ENCODE measurements around the gene CDHR3.
"Not testable (repeated sequence)": the region's sequence is repeated elsewhere in the genome, so short reads cannot be mapped to it uniquely, and the experiment has no call there.

CDHR3 gene

DNA sequence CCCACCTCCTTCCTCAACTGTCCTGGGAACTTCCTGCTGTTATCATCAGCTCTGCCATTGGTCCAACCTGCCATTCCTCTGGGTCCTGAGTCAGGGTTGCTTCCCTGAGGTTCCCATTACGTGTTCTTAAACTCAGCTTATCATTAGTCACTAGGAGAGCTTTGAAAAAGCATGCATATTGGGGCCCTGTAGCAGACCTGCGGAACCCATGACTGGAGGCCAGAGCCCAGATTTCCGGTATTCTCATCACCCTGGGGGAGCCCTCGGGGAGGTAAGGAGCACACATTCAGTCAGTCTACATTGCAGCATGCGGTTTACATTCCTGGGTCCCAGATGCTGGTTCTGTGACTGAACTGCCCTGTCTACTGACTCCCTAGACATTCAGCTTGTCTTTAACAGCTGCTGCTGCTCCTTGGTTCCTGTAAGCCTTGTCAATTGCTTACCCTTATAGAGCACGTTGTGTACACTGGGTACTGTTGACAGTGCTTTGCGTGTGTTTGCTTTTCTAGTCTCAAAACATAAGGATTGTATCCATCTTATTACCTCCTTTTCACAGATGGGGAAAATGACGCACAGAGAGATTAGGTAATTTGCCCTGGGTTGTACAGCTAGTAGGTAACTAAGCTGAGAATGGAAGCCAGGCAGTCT, 12.8 kb downstream of the CDHR3 start:
- H3K27ac ChIP-seq = no peak overlapping the region
- no peak for DNase-seq (ENCODE audit: low read depth, low spot score)
- no peaks in the 10 kb centered on the region for H3K36me3 ChIP-seq (ENCODE audit: insufficient read depth, low read length)
- H3K9me3 ChIP-seq (ENCODE audit: low read depth, low read length) = no peaks in the 10 kb centered on the region
- TF ChIP-seq FOXP2 (optimal IDR thresholded peaks at IDR 0.05; ENCODE audit: control extremely low read depth, extremely low read length, insufficient read depth) (no peak), POLR2AphosphoS5 (IDR thresholded peaks at IDR 0.05; ENCODE audit: borderline replicate concordance, low read depth, low read length) (no peak), EZH2 (IDR thresholded peaks at IDR 0.05) (no peak)
- H3K4me3 ChIP-seq = no peak overlapping the region
- no peak overlapping the region for H3K9ac ChIP-seq (ENCODE audit: insufficient read length)

GRCh38 chr7:105976868-105977267, 13.8 kb downstream of the CDHR3 start:
- Histone ChIP-seq H3K4me3 (no peak overlapping the region), H3K36me3 (ENCODE audit: insufficient read depth, low read length) (no peaks in the 10 kb centered on the region), H3K9me3 (ENCODE audit: low read depth, low read length) (no peaks in the 10 kb centered on the region), H3K27ac (no peak overlapping the region), H3K9ac (ENCODE audit: insufficient read length) (no peak overlapping the region)
- no peak for DNase-seq (ENCODE audit: low read depth, low spot score)
- TF ChIP-seq EZH2 (IDR thresholded peaks at IDR 0.05) (no peak), POLR2AphosphoS5 (IDR thresholded peaks at IDR 0.05; ENCODE audit: borderline replicate concordance, low read depth, low read length) (no peak), FOXP2 (optimal IDR thresholded peaks at IDR 0.05; ENCODE audit: control extremely low read depth, extremely low read length, insufficient read depth) (no peak)

DNA sequence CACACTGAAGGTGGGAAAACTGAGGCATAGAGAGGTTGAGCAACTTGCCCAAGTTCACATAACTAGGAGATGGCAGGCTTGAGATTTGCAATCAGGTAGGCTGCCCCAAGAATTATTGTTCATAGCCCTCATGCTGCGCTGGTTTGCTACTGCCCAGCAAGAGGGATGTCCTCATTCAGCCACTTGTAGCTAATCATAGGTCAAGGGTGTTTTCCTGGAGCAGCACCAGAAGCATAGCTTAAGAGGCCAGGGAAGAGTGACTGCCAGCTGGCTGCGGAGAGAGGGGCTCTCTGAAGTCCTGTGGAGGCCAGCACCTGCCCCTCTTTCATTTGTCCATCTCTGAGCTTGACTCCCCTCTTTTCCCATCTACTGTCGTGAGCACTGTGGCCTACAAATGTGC, 15.0 kb downstream of the CDHR3 start:
- H3K27ac ChIP-seq = no peak overlapping the region
- no peak for DNase-seq (ENCODE audit: low read depth, low spot score)
- no peaks in the 10 kb centered on the region for H3K36me3 ChIP-seq (ENCODE audit: insufficient read depth, low read length)
- no peaks in the 10 kb centered on the region for H3K9me3 ChIP-seq (ENCODE audit: low read depth, low read length)
- no peak overlapping the region for H3K4me3 ChIP-seq
- H3K9ac ChIP-seq (ENCODE audit: insufficient read length) = no peak overlapping the region
- TF ChIP-seq EZH2 (IDR thresholded peaks at IDR 0.05) (no peak), POLR2AphosphoS5 (IDR thresholded peaks at IDR 0.05; ENCODE audit: borderline replicate concordance, low read depth, low read length) (no peak), FOXP2 (optimal IDR thresholded peaks at IDR 0.05; ENCODE audit: control extremely low read depth, extremely low read length, insufficient read depth) (no peak)

DNA sequence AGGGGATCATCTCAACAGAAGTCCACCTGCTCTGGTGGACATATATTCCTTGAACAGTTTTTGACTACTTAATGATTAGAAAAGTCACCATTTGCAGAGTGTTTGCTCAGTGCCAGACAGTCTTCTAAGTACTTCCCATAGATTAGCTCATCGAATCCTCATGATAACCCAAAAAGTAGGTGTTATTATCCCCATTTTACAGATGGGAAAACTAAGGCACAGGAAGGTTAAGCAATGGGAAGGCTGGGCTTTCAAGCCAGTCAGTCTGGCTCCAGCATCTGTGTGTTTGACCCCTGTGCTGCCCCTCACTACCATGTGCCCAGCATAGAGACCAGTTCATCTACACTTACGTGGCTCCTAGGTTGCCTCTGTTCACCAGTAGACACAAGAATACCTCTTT, 15.9 kb downstream of the CDHR3 start:
- no peak for TF ChIP-seq FOXP2 (optimal IDR thresholded peaks at IDR 0.05; ENCODE audit: control extremely low read depth, extremely low read length, insufficient read depth)
- TF ChIP-seq EZH2 (IDR thresholded peaks at IDR 0.05) = no peak
- TF ChIP-seq POLR2AphosphoS5 (IDR thresholded peaks at IDR 0.05; ENCODE audit: borderline replicate concordance, low read depth, low read length) = no peak
- DNase-seq (ENCODE audit: low read depth, low spot score) = no peak
- H3K9me3 ChIP-seq (ENCODE audit: low read depth, low read length) = no peaks in the 10 kb centered on the region
- H3K36me3 ChIP-seq (ENCODE audit: insufficient read depth, low read length) = no peaks in the 10 kb centered on the region
- H3K9ac ChIP-seq (ENCODE audit: insufficient read length) = no peak overlapping the region
- no peak overlapping the region for H3K4me3 ChIP-seq
- H3K27ac ChIP-seq = no peak overlapping the region

DNA sequence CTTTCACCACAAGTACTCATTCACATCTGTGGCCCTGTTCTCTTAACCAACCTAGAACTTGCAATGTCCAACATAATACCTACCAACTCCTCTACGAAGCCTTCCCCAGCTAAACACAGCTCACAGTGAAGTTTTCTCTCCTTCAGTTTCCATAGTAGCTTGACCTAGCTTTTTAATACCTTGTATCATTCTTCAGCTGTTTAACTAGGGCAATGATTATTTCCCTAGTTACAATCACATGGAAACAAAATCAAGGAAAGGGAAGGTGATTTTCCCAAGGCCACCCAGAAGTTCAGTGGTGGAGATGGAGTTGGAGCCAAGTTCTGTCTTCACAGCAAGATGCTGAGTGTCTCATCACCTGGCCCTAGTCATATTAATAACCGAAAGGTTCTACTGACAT, 16.3 kb downstream of the CDHR3 start:
- H3K9me3 ChIP-seq (ENCODE audit: low read depth, low read length) = no peaks in the 10 kb centered on the region
- no peaks in the 10 kb centered on the region for H3K36me3 ChIP-seq (ENCODE audit: insufficient read depth, low read length)
- no peak for DNase-seq (ENCODE audit: low read depth, low spot score)
- H3K27ac ChIP-seq = no peak overlapping the region
- TF ChIP-seq EZH2 (IDR thresholded peaks at IDR 0.05) = no peak
- no peak for TF ChIP-seq FOXP2 (optimal IDR thresholded peaks at IDR 0.05; ENCODE audit: control extremely low read depth, extremely low read length, insufficient read depth)
- TF ChIP-seq POLR2AphosphoS5 (IDR thresholded peaks at IDR 0.05; ENCODE audit: borderline replicate concordance, low read depth, low read length) = no peak
- no peak overlapping the region for H3K9ac ChIP-seq (ENCODE audit: insufficient read length)
- no peak overlapping the region for H3K4me3 ChIP-seq

GRCh38 chr7:105980645-105981396, 17.8 kb downstream of the CDHR3 start:
- TF ChIP-seq FOXP2 (optimal IDR thresholded peaks at IDR 0.05; ENCODE audit: control extremely low read depth, extremely low read length, insufficient read depth) (no peak), EZH2 (IDR thresholded peaks at IDR 0.05) (no peak), POLR2AphosphoS5 (IDR thresholded peaks at IDR 0.05; ENCODE audit: borderline replicate concordance, low read depth, low read length) (no peak)
- DNase-seq (ENCODE audit: low read depth, low spot score) = no peak

DNA sequence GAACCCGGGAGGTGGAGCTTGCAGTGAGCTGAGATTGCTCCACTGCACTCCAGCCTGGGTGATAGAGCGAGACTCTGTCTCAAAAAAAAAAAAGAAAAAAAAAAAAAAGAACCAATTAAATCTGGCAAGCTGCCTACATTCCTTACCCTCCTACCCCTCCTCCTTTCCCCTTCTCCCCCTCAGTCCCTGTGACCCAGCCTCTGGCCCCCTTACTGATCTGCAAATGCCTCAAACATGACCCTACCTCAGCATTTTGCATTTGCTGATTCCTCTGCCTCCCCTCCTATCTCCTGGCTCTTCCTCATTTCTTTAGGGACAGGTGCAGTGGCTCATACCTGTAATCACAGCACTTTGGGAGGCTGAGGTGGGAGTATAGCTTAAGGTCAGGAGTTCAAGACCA, 19.3 kb downstream of the CDHR3 start:
- no peaks in the 10 kb centered on the region for H3K36me3 ChIP-seq (ENCODE audit: insufficient read depth, low read length)
- no peak overlapping the region for H3K9ac ChIP-seq (ENCODE audit: insufficient read length)
- no peaks in the 10 kb centered on the region for H3K9me3 ChIP-seq (ENCODE audit: low read depth, low read length)
- H3K4me3 ChIP-seq = no peak overlapping the region
- DNase-seq (ENCODE audit: low read depth, low spot score) = no peak
- H3K27ac ChIP-seq = no peak overlapping the region
- no peak for TF ChIP-seq FOXP2 (optimal IDR thresholded peaks at IDR 0.05; ENCODE audit: control extremely low read depth, extremely low read length, insufficient read depth)
- no peak for TF ChIP-seq POLR2AphosphoS5 (IDR thresholded peaks at IDR 0.05; ENCODE audit: borderline replicate concordance, low read depth, low read length)
- no peak for TF ChIP-seq EZH2 (IDR thresholded peaks at IDR 0.05)

More at GRCh38 chr7:105980645-105981396, 17.8 kb downstream of the CDHR3 start:
- Histone ChIP-seq H3K27ac (no peak overlapping the region), H3K36me3 (ENCODE audit: insufficient read depth, low read length) (no peaks in the 10 kb centered on the region), H3K4me3 (no peak overlapping the region), H3K9ac (ENCODE audit: insufficient read length) (no peak overlapping the region), H3K9me3 (ENCODE audit: low read depth, low read length) (no peaks in the 10 kb centered on the region)

- not testable (repeated sequence) for H3K9ac ChIP-seq (ENCODE audit: insufficient read length); DNase-seq (ENCODE audit: low read depth, low spot score); H3K4me3 ChIP-seq; H3K36me3 ChIP-seq (ENCODE audit: insufficient read depth, low read length); H3K27ac ChIP-seq; H3K9me3 ChIP-seq (ENCODE audit: low read depth, low read length)
These were observed 21.7 kb downstream of the CDHR3 start for GRCh38 chr7:105984808-105985207.
